PC-3 (cell line): ENCODE measurements around the gene ATP8A2. TPM values are rescaled to one million over a fixed set of nuclear protein-coding genes. Genes with fewer than 3 reads are reported as not detected.
"Not testable (repeated sequence)": the region's sequence is repeated elsewhere in the genome, so short reads cannot be mapped to it uniquely, and the experiment has no call there.

ENCODE experiments used
- ATAC-seq: fragments of 200-7000 bp; cut with Tn5 transposase; 2 replicates; pipeline ENCODE4 v1.9.1; 2020; ENCODE audit warnings: mild to moderate bottlenecking, moderate library complexity
- BruUV-seq: library from RNA; stranded (reverse); fragments of 400-500 nt; replicated peaks from 2 replicates; lab custom pipeline; 2021; lab: Mats Ljungman, UMichigan
- CTCF ChIA-PET: fragments of 300-600 bp; sonication (Branson Sonifier 250); formaldehyde crosslinking; loops from one replicate; lab custom pipeline; 2022; ENCODE audit warnings: antibody characterized with exemption; lab: Charles Lee
- POLR2A ChIA-PET: fragments of 300-600 bp; sonication (Branson Sonifier 250); formaldehyde crosslinking; loops from one replicate; lab custom pipeline; 2022; ENCODE audit warnings: antibody characterized with exemption; ENCODE audit not compliant: unreplicated experiment; lab: Charles Lee
- DNase-seq: peaks from one replicate; pipeline ENCODE4 v3.0.0-alpha.2; 2015
- H2AFZ ChIP-seq: fragments of 300-600 bp; sonication (generic); 2 replicates; pipeline ENCODE4 v1.6.0; 2016; ENCODE audit warnings: antibody characterized with exemption, low read length
- H3F3A ChIP-seq: fragments of 300-600 bp; sonication (generic); one replicate; pipeline ENCODE4 v1.6.0; 2017; ENCODE audit warnings: antibody characterized with exemption, low read length, control low read depth, mild to moderate bottlenecking; ENCODE audit not compliant: unreplicated experiment
- H3K27ac ChIP-seq: fragments of 300-600 bp; sonication (generic); 2 replicates; pipeline ENCODE4 v1.5.1; 2016; ENCODE audit warnings: mild to moderate bottlenecking, low read length
- H3K27me3 ChIP-seq: fragments of 300-600 bp; sonication (generic); 2 replicates; pipeline ENCODE4 v1.6.1; 2016; ENCODE audit warnings: low read length, mixed read lengths
- H3K36me3 ChIP-seq: fragments of 300-600 bp; sonication (generic); 2 replicates; pipeline ENCODE4 v1.6.1; 2016; ENCODE audit warnings: low read depth, mixed run types, low read length, mixed read lengths
- H3K4me1 ChIP-seq: fragments of 300-600 bp; sonication (generic); 2 replicates; pipeline ENCODE4 v1.5.1; 2016; ENCODE audit warnings: low read length; ENCODE audit not compliant: insufficient read depth
- H3K4me2 ChIP-seq: fragments of 300-600 bp; sonication (generic); 2 replicates; pipeline ENCODE4 v1.6.0; 2016; ENCODE audit warnings: low read length
- H3K4me3 ChIP-seq: fragments of 300-600 bp; sonication (generic); 2 replicates; pipeline ENCODE4 v1.5.1; 2016; ENCODE audit warnings: mild to moderate bottlenecking, low read length, mixed read lengths
- H3K79me2 ChIP-seq: fragments of 300-600 bp; sonication (generic); 2 replicates; pipeline ENCODE4 v1.6.1; 2017; ENCODE audit warnings: low read length, mixed read lengths
- H3K9ac ChIP-seq: fragments of 300-600 bp; sonication (generic); 2 replicates; pipeline ENCODE4 v1.6.0; 2016; ENCODE audit warnings: mild to moderate bottlenecking, low read length
- H3K9me2 ChIP-seq: fragments of 300-600 bp; sonication (generic); replicated peaks from 2 replicates; pipeline ENCODE4 v1.6.1; 2016; ENCODE audit warnings: mixed run types, low read length, mixed read lengths
- H3K9me3 ChIP-seq: fragments of 300-600 bp; sonication (generic); 2 replicates; pipeline ENCODE4 v1.6.1; 2016; ENCODE audit warnings: low read length, mixed read lengths
- H4K20me1 ChIP-seq: fragments of 300-600 bp; sonication (generic); 2 replicates; pipeline ENCODE4 v1.6.1; 2016; ENCODE audit warnings: low read length, mixed read lengths
- EZH2 ChIP-seq: fragments of 300-600 bp; sonication (generic); IDR thresholded peaks from one replicate; pipeline ENCODE4 v1.6.1; 2017; ENCODE audit warnings: antibody characterized with exemption, mild to moderate bottlenecking, low read length; ENCODE audit not compliant: unreplicated experiment
- EZH2phosphoT487 ChIP-seq: fragments of 300-600 bp; sonication (generic); IDR thresholded peaks from 2 replicates; pipeline ENCODE4 v1.6.1; 2018; ENCODE audit warnings: mild to moderate bottlenecking, antibody characterized with exemption, low read length, borderline replicate concordance
- intact Hi-C: fragments of 100-400 bp; cut with micrococcal nuclease; formaldehyde crosslinking; loops from 2 replicates; pipeline ENCODE4 v1.9.0; 2023
- total RNA-seq: library from RNA; depleted of rRNA; stranded (reverse); fragments of >200 nt; gene quantifications from 2 replicates; pipeline ENCODE4 v1.2.3, GENCODE V29; 2014
- TF ChIP-seq, protein P1 (sequence below): fragments of 300-600 bp; sonication (generic); conservative IDR thresholded peaks from 2 replicates; pipeline ENCODE4 v1.5.1; 2017; ENCODE audit warnings: antibody characterized with exemption, low read depth, mild to moderate bottlenecking, low read length

The ATP8A2 gene
- total RNA-seq, 1 experiment from 2014 or later, result 0.04 TPM

DNA sequence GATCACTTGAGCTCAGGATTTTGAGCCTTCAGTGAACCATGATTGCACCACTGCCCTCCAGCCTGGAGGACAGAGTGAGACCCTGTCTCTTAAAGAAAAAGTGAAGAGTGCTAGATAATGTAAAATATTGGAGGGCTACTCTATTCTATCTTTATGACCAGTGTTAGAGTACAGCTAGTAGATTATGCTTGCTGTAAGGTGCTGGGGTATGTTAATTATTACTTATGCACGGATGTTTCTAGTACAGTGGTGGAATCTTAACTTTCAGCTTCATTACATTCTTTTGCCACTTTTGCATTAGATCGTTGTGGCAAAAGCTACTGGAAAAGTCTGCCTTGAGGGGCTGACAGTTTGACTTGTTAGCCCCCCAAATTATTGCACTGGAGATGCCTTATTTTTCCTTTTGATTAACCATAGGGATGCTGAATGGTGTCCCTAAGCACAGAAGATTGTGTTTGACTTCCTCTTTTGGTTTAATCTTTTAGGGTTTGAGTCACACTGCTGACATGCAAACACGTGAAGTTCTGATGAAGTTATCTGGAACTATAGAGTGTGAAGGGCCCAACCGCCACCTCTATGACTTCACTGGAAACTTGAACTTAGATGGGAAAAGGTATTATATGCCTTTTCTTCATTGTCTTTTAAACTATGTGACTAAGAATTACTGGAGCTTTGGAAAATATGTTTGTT is 169.8 kb downstream of the ATP8A2 start:
- H3K9me2 ChIP-seq, result no peaks in the 10 kb centered on the region
- peaks cover 63% of the 10 kb centered on the region for H3K27me3 ChIP-seq
- BruUV-seq, result no TSS peak
- no peak overlapping the region for H3K9ac ChIP-seq
- CTCF ChIA-PET, result no interaction called here
- H3K36me3 ChIP-seq, result no peaks in the 10 kb centered on the region
- TF ChIP-seq EZH2phosphoT487, result no peak
- no peak for TF ChIP-seq EZH2
- TF ChIP-seq, protein P1, sequence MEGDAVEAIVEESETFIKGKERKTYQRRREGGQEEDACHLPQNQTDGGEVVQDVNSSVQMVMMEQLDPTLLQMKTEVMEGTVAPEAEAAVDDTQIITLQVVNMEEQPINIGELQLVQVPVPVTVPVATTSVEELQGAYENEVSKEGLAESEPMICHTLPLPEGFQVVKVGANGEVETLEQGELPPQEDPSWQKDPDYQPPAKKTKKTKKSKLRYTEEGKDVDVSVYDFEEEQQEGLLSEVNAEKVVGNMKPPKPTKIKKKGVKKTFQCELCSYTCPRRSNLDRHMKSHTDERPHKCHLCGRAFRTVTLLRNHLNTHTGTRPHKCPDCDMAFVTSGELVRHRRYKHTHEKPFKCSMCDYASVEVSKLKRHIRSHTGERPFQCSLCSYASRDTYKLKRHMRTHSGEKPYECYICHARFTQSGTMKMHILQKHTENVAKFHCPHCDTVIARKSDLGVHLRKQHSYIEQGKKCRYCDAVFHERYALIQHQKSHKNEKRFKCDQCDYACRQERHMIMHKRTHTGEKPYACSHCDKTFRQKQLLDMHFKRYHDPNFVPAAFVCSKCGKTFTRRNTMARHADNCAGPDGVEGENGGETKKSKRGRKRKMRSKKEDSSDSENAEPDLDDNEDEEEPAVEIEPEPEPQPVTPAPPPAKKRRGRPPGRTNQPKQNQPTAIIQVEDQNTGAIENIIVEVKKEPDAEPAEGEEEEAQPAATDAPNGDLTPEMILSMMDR, result no peak
- no peaks in the 10 kb centered on the region for H3K9me3 ChIP-seq
- H3K4me3 ChIP-seq, result no peak overlapping the region
- POLR2A ChIA-PET, result no interaction called here
- no peaks in the 10 kb centered on the region for H3K4me1 ChIP-seq
- ATAC-seq, result no peak
- no peak overlapping the region for H3K27ac ChIP-seq
- DNase-seq, result no peak
- H3F3A ChIP-seq, result no peaks in the 10 kb centered on the region
- no peak overlapping the region for H3K4me2 ChIP-seq
- no peaks in the 10 kb centered on the region for H3K79me2 ChIP-seq
- intact Hi-C loops, result no loop called here
- no peak overlapping the region for H2AFZ ChIP-seq
- no peaks in the 10 kb centered on the region for H4K20me1 ChIP-seq

DNA sequence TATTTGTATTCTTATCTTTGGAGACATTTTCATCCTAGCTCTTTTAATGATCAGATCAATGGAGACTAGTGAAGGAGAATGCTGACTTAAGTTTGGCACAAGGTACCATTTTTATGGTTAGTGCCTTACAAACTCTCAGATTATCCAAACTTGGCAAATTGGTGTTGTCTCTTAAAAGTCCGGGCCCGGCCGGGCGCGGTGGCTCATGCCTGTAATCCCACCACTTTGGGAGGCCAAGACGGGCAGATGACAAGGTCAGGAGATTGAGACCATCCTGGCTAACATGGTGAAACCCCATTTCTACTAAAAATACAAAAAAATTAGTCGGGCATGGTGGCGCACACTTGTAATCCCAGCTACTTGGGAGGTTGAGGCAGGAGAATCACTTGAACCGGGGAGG is 177.2 kb downstream of the ATP8A2 start:
- CTCF ChIA-PET, H3F3A ChIP-seq, H3K36me3 ChIP-seq, DNase-seq, H3K4me3 ChIP-seq, intact Hi-C loops, H3K9ac ChIP-seq, H2AFZ ChIP-seq, H3K79me2 ChIP-seq, H3K9me3 ChIP-seq, H3K4me1 ChIP-seq, H4K20me1 ChIP-seq, ATAC-seq, H3K4me2 ChIP-seq, H3K9me2 ChIP-seq, BruUV-seq, H3K27ac ChIP-seq: not testable (repeated sequence)
- POLR2A ChIA-PET, result interaction anchor here (0.5 kb wide), 1 partner anchor 112 kb away, joined by 3 read pairs; no protein-coding TSS in a partner anchor
- peaks cover 47% of the 10 kb centered on the region for H3K27me3 ChIP-seq

DNA sequence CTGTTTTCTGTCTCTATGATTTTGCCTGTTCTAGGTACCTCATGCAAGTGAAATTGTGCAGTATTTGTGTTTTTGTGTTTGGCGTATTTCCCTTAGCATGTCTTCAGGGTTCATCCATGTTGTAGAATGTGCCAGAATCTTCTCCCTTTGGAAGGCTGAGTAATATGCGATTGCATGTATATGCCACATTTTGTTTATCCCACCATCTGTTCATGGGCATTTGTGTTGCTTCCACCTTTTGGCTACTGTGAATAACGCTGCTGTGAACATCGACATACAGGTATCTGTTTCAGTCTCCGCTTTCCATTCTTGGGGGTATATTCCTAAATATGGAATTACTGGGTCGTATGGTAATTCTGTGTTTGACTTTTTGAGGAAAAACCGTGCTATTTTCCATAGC is 190.0 kb downstream of the ATP8A2 start:
- Histone ChIP-seq H3K4me1 (no peaks in the 10 kb centered on the region), H3K79me2 (no peaks in the 10 kb centered on the region), H3K36me3 (no peaks in the 10 kb centered on the region), H3K27me3 (peaks cover 66% of the 10 kb centered on the region), H3K9ac (no peak overlapping the region), H4K20me1 (no peaks in the 10 kb centered on the region), H3F3A (no peaks in the 10 kb centered on the region), H3K9me2 (no peaks in the 10 kb centered on the region), H2AFZ (no peak overlapping the region), H3K4me2 (no peak overlapping the region), H3K9me3 (no peaks in the 10 kb centered on the region), H3K4me3 (no peak overlapping the region), H3K27ac (no peak overlapping the region)
- no peak for ATAC-seq
- ChIA-PET POLR2A (no interaction called here), CTCF (no interaction called here)
- no TSS peak for BruUV-seq
- no peak for DNase-seq
- no peak for TF ChIP-seq EZH2
- no peak for TF ChIP-seq EZH2phosphoT487
- TF ChIP-seq, protein P1, result no peak
- intact Hi-C loops, result no loop called here
